SH-SY5Y (cell line): ENCODE measurements around the gene SRRM2.

ENCODE experiments used
- GATA2 ChIP-seq: IDR thresholded peaks from 2 replicates; pipeline ENCODE4 v1.6.1; 2011; ENCODE audit warnings: mild to moderate bottlenecking, low read depth, low read length
- GATA3 ChIP-seq: IDR thresholded peaks from 2 replicates; pipeline ENCODE4 v1.6.1; 2011; ENCODE audit warnings: low read depth, mild to moderate bottlenecking, low read length, moderate library complexity

GRCh38 chr16:2809149-2809760, 56.8 kb downstream of the SRRM2 start:
- TF ChIP-seq GATA3, result no peak
- TF ChIP-seq GATA2, result no peak
